Liver (tissue), 9 donors: ENCODE measurements around the gene PDE3A. TPM values are rescaled to one million over a fixed set of nuclear protein-coding genes. Genes with fewer than 3 reads are reported as not detected.

Experiments
- DNase-seq: peaks from one replicate; pipeline ENCODE4 v3.0.0-alpha.2; 2017; ENCODE audit warnings: low spot score
- H3K27ac ChIP-seq, 2 donors: one replicate each; pipeline ENCODE4 v1.7.0; 2013; ENCODE audit warnings: inconsistent platforms in 2 of 2, low read length in 2 of 2, control low read depth in 1 of 2, low read depth in 1 of 2, mild to moderate bottlenecking in 1 of 2
- H3K27me3 ChIP-seq, 4 donors: one replicate each; pipeline versions ENCODE4 v1.6.1 to v1.7.0; 2013; ENCODE audit warnings: low read length in 3 of 4, inconsistent platforms in 1 of 4, mild to moderate bottlenecking in 1 of 4, moderate library complexity in 1 of 4; ENCODE audit not compliant: control insufficient read depth in 4 of 4, insufficient read depth in 4 of 4
- H3K36me3 ChIP-seq, 4 donors: one replicate each; pipeline versions ENCODE4 v1.6.1 to v1.7.0; 2013; ENCODE audit warnings: low read length in 3 of 4, mild to moderate bottlenecking in 3 of 4, low read depth in 1 of 4, moderate library complexity in 1 of 4; ENCODE audit not compliant: control insufficient read depth in 4 of 4, insufficient read depth in 3 of 4
- H3K4me1 ChIP-seq, 4 donors: one replicate each; pipeline versions ENCODE4 v1.6.1 to v1.7.0; 2013; ENCODE audit warnings: low read length in 3 of 4, mild to moderate bottlenecking in 3 of 4, moderate library complexity in 1 of 4; ENCODE audit not compliant: control insufficient read depth in 4 of 4, insufficient read depth in 4 of 4
- H3K4me3 ChIP-seq, 3 donors: one replicate each; pipeline versions ENCODE4 v1.6.1 to v1.7.0; 2013; ENCODE audit warnings: low read length in 3 of 3, control low read depth in 1 of 3, low read depth in 1 of 3, mild to moderate bottlenecking in 1 of 3
- H3K9ac ChIP-seq, 2 donors: one replicate each; pipeline ENCODE4 v1.7.0; 2013; ENCODE audit warnings: low read length in 2 of 2, mild to moderate bottlenecking in 2 of 2, moderate library complexity in 2 of 2, control low read depth in 1 of 2, low read depth in 1 of 2
- H3K9me3 ChIP-seq, 4 donors: one replicate each; pipeline versions ENCODE4 v1.6.1 to v1.7.0; 2013; ENCODE audit warnings: low read length in 3 of 4; ENCODE audit not compliant: control insufficient read depth in 4 of 4
- ATF3 ChIP-seq: IDR thresholded peaks from 2 replicates; pipeline ENCODE4 v1.6.1; 2016; ENCODE audit warnings: antibody characterized with exemption
- CTCF ChIP-seq: fragments of 150-350 bp; IDR thresholded peaks from 2 replicates; pipeline ENCODE4 v1.5.1; 2017; ENCODE audit warnings: improper control_type of control experiment, low read depth, low read length; ENCODE audit not compliant: missing input control
- EGR1 ChIP-seq, 2 donors: IDR thresholded peaks; 2 replicates each; pipeline ENCODE4 v1.6.1; 2016 to 2018; ENCODE audit warnings: antibody characterized with exemption in 2 of 2, low read depth in 2 of 2
- FOXA1 ChIP-seq: IDR thresholded peaks from 2 replicates; pipeline ENCODE4 v1.6.1; 2016; ENCODE audit warnings: antibody characterized with exemption
- FOXA2 ChIP-seq: IDR thresholded peaks from 2 replicates; pipeline ENCODE4 v1.6.1; 2016; ENCODE audit warnings: antibody characterized with exemption
- GABPA ChIP-seq, 2 donors: IDR thresholded peaks in 1 of 2; conservative IDR thresholded peaks in 1 of 2; 2 replicates each; pipeline ENCODE4 v1.6.1; 2016; ENCODE audit warnings: antibody characterized with exemption in 2 of 2, mild to moderate bottlenecking in 1 of 2, moderate library complexity in 1 of 2
- HNF4A ChIP-seq, 2 donors: conservative IDR thresholded peaks; 2 replicates each; pipeline ENCODE4 v1.6.1; 2016; ENCODE audit warnings: antibody characterized with exemption in 2 of 2, mild to moderate bottlenecking in 2 of 2
- HNF4G ChIP-seq: IDR thresholded peaks from 2 replicates; pipeline ENCODE4 v1.6.1; 2016; ENCODE audit warnings: antibody characterized with exemption
- JUND ChIP-seq, 2 donors: IDR thresholded peaks; 2 replicates each; pipeline ENCODE4 v1.6.1; 2016; ENCODE audit warnings: antibody characterized with exemption in 2 of 2
- MAX ChIP-seq: IDR thresholded peaks from 2 replicates; pipeline ENCODE4 v1.6.1; 2016; ENCODE audit warnings: antibody characterized with exemption
- NR2F2 ChIP-seq: IDR thresholded peaks from 2 replicates; pipeline ENCODE4 v1.6.1; 2016; ENCODE audit warnings: antibody characterized with exemption
- RAD21 ChIP-seq, 2 donors: IDR thresholded peaks; 2 replicates each; pipeline ENCODE4 v1.6.1; 2016; ENCODE audit warnings: antibody characterized with exemption in 2 of 2, mild to moderate bottlenecking in 2 of 2
- REST ChIP-seq: IDR thresholded peaks from 2 replicates; pipeline ENCODE4 v1.6.1; 2016; ENCODE audit warnings: antibody characterized with exemption, mild to moderate bottlenecking
- RXRA ChIP-seq, 2 donors: IDR thresholded peaks; 2 replicates each; pipeline ENCODE4 v1.6.1; 2017 to 2018; ENCODE audit warnings: antibody characterized with exemption in 2 of 2, mild to moderate bottlenecking in 1 of 2
- SP1 ChIP-seq: IDR thresholded peaks from 2 replicates; pipeline ENCODE4 v1.6.1; 2018; ENCODE audit warnings: antibody characterized with exemption, mild to moderate bottlenecking
- TAF1 ChIP-seq: conservative IDR thresholded peaks from 2 replicates; pipeline ENCODE4 v1.6.1; 2016; ENCODE audit warnings: antibody characterized with exemption, mild to moderate bottlenecking
- YY1 ChIP-seq: IDR thresholded peaks from 2 replicates; pipeline ENCODE4 v1.6.1; 2016; ENCODE audit warnings: antibody characterized with exemption, mild to moderate bottlenecking
- WGBS: extraction: QIAGEN DNeasy Blood & Tissue Kit; methylation state at CpG from one replicate; pipeline ENCODE4 v1.1.7; 2013; 5-methylcytosine and 5-hydroxymethylcytosine counted together
- polyA plus RNA-seq, 2 donors: library from polyadenylated mRNA; stranded (reverse) in 1 of 2; unstranded in 1 of 2; fragments of 200-250 nt in 1 of 2; fragments of >200 nt in 1 of 2; fragmentation: Nextera tagmentation in 1 of 2; extraction: Ambion mirVana in 1 of 2; gene quantifications; one replicate each; pipeline versions ENCODE4 v1.2.1 to v1.2.3, GENCODE V29; 2013 to 2015
- total RNA-seq, 2 donors: library from RNA; depleted of rRNA; stranded (reverse); fragments of >200 nt; gene quantifications; one replicate each; pipeline ENCODE4 v1.2.3, GENCODE V29; 2014
- TF ChIP-seq, protein P1 (sequence below): IDR thresholded peaks from 2 replicates; pipeline ENCODE4 v1.6.1; 2016; ENCODE audit warnings: antibody characterized with exemption
- donor health status: healthy.
- donor health status: healthy.
- donor health status: healthy.
- donor health status: healthy.
- donor health status: healthy.

Gene PDE3A
- total and polyA plus RNA-seq, 4 donors: 0.50 to 3.8 (median 2.2) TPM

- TF ChIP-seq MAX (no peak), NR2F2 (no peak), GABPA (IDR thresholded peaks at IDR 0.05 in 1 of 2, conservative IDR thresholded peaks at IDR 0.05 in 1 of 2) (no peak), RAD21 (IDR thresholded peaks at IDR 0.05) (no peak), EGR1 (IDR thresholded peaks at IDR 0.05; ENCODE audit: low read depth in 2 of 2) (no peak), REST (no peak), TAF1 (no peak), YY1 (no peak), CTCF (no peak), FOXA2 (no peak), HNF4A (conservative IDR thresholded peaks at IDR 0.05) (no peak), RXRA (IDR thresholded peaks at IDR 0.05) (no peak), JUND (IDR thresholded peaks at IDR 0.05) (no peak), HNF4G (no peak), SP1 (no peak), FOXA1 (no peak), ATF3 (no peak)
- TF ChIP-seq, protein P1, sequence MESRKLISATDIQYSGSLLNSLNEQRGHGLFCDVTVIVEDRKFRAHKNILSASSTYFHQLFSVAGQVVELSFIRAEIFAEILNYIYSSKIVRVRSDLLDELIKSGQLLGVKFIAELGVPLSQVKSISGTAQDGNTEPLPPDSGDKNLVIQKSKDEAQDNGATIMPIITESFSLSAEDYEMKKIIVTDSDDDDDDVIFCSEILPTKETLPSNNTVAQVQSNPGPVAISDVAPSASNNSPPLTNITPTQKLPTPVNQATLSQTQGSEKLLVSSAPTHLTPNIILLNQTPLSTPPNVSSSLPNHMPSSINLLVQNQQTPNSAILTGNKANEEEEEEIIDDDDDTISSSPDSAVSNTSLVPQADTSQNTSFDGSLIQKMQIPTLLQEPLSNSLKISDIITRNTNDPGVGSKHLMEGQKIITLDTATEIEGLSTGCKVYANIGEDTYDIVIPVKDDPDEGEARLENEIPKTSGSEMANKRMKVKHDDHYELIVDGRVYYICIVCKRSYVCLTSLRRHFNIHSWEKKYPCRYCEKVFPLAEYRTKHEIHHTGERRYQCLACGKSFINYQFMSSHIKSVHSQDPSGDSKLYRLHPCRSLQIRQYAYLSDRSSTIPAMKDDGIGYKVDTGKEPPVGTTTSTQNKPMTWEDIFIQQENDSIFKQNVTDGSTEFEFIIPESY: no peak
- 66% methylated on average over 6 of the region's 6 CpGs for WGBS
Measured at GRCh38 chr12:20704860-20705259, 336.5 kb downstream of the PDE3A start.

More at GRCh38 chr12:20704860-20705259, 336.5 kb downstream of the PDE3A start:
- Histone ChIP-seq H3K4me3 (no peak overlapping the region), H3K9ac (no peak overlapping the region), H3K27me3 (no peaks in the 10 kb centered on the region), H3K4me1 (no peaks in the 10 kb centered on the region), H3K9me3 (no peaks in the 10 kb centered on the region), H3K27ac (no peak overlapping the region), H3K36me3 (no peaks in the 10 kb centered on the region)
- DNase-seq: no peak
